ENCODE measurements around the gene CSRNP2. TPM values are rescaled to one million over a fixed set of nuclear protein-coding genes. Genes with fewer than 3 reads are reported as not detected.
"Not testable (repeated sequence)": the region's sequence is repeated elsewhere in the genome, so short reads cannot be mapped to it uniquely, and the experiment has no call there.

Gene CSRNP2
- total RNA-seq, 1 experiment from 2014 or later, result 18.9 TPM

GRCh38 chr12:51018956-51019355 lies 64.4 kb downstream of the CSRNP2 start:
- Histone ChIP-seq H3F3A (ENCODE audit: low read length, unreplicated experiment) (no peaks in the 10 kb centered on the region), H4K20me1 (ENCODE audit: low read length) (0 out of 2 replicates have a peak, but pooled peaks cover 3% of the 10 kb centered on the region), H3K79me2 (ENCODE audit: low read length) (peaks cover 96% of the 10 kb centered on the region), H3K4me1 (ENCODE audit: insufficient read depth, low read length) (peaks cover 6% of the 10 kb centered on the region), H3K9ac (ENCODE audit: low read length) (no peak overlapping the region), H3K4me3 (ENCODE audit: low read length) (no peak overlapping the region), H3K27ac (ENCODE audit: low read length) (no peak overlapping the region), H3K27me3 (ENCODE audit: low read length) (no peaks in the 10 kb centered on the region), H3K9me3 (ENCODE audit: low read length) (no peaks in the 10 kb centered on the region), H3K9me2 (replicated peaks; ENCODE audit: low read length) (no peaks in the 10 kb centered on the region), H2AFZ (ENCODE audit: low read length) (no peak overlapping the region), H3K36me3 (ENCODE audit: low read depth, low read length) (no peaks in the 10 kb centered on the region), H3K4me2 (ENCODE audit: low read length) (no peak overlapping the region)
- intact Hi-C loops (cut with micrococcal nuclease), result no loop called here
- ATAC-seq (no peak), DNase-seq (no peak)
- TF ChIP-seq EZH2 (IDR thresholded peaks at IDR 0.05; ENCODE audit: low read length, unreplicated experiment) (no peak), EZH2phosphoT487 (IDR thresholded peaks at IDR 0.05; ENCODE audit: borderline replicate concordance, low read length) (no peak), CTCF (conservative IDR thresholded peaks at IDR 0.05; ENCODE audit: low read depth, low read length) (no peak)
- ChIA-PET POLR2A (ENCODE audit: unreplicated experiment) (no interaction called here), CTCF (no interaction called here)
- BruUV-seq (replicated peaks), result no TSS peak

GRCh38 chr12:51017452-51017851 lies 65.9 kb downstream of the CSRNP2 start:
- DNase-seq (no peak), ATAC-seq (no peak)
- H3K27me3 ChIP-seq (ENCODE audit: low read length), result no peaks in the 10 kb centered on the region
- ChIA-PET POLR2A (ENCODE audit: unreplicated experiment) (no interaction called here), CTCF (no interaction called here)
- intact Hi-C loops (cut with micrococcal nuclease), result no loop called here
- H3K36me3 ChIP-seq (ENCODE audit: low read depth, low read length), result no peaks in the 10 kb centered on the region
- no peaks in the 10 kb centered on the region for H3F3A ChIP-seq (ENCODE audit: low read length, unreplicated experiment)
- BruUV-seq (replicated peaks), result no TSS peak
- no peak overlapping the region for H2AFZ ChIP-seq (ENCODE audit: low read length)
- H3K79me2 ChIP-seq (ENCODE audit: low read length), result peaks cover 96% of the 10 kb centered on the region
- H3K4me1 ChIP-seq (ENCODE audit: insufficient read depth, low read length), result no peaks in the 10 kb centered on the region
- no peaks in the 10 kb centered on the region for H3K9me3 ChIP-seq (ENCODE audit: low read length)
- H3K9me2 ChIP-seq (replicated peaks; ENCODE audit: low read length), result no peaks in the 10 kb centered on the region
- H3K9ac ChIP-seq (ENCODE audit: low read length), result no peak overlapping the region
- no peak overlapping the region for H3K4me2 ChIP-seq (ENCODE audit: low read length)
- TF ChIP-seq EZH2phosphoT487 (IDR thresholded peaks at IDR 0.05; ENCODE audit: borderline replicate concordance, low read length), result no peak
- TF ChIP-seq EZH2 (IDR thresholded peaks at IDR 0.05; ENCODE audit: low read length, unreplicated experiment), result no peak
- TF ChIP-seq CTCF (conservative IDR thresholded peaks at IDR 0.05; ENCODE audit: low read depth, low read length), result no peak
- H4K20me1 ChIP-seq (ENCODE audit: low read length), result 0 out of 2 replicates have a peak, but pooled peaks cover 3% of the 10 kb centered on the region
- H3K4me3 ChIP-seq (ENCODE audit: low read length), result no peak overlapping the region
- H3K27ac ChIP-seq (ENCODE audit: low read length), result no peak overlapping the region

GRCh38 chr12:51014467-51014866 lies 68.9 kb downstream of the CSRNP2 start:
- H3K79me2 ChIP-seq (ENCODE audit: low read length), result peaks cover 83% of the 10 kb centered on the region
- H3K9ac ChIP-seq (ENCODE audit: low read length); ATAC-seq; BruUV-seq (replicated peaks); H3K9me3 ChIP-seq (ENCODE audit: low read length); POLR2A ChIA-PET (ENCODE audit: unreplicated experiment); intact Hi-C loops (cut with micrococcal nuclease); H3K27me3 ChIP-seq (ENCODE audit: low read length); DNase-seq; H3K4me3 ChIP-seq (ENCODE audit: low read length); H3K4me1 ChIP-seq (ENCODE audit: insufficient read depth, low read length); CTCF ChIA-PET; H2AFZ ChIP-seq (ENCODE audit: low read length); H3K27ac ChIP-seq (ENCODE audit: low read length); H4K20me1 ChIP-seq (ENCODE audit: low read length); H3K36me3 ChIP-seq (ENCODE audit: low read depth, low read length); H3K4me2 ChIP-seq (ENCODE audit: low read length); H3F3A ChIP-seq (ENCODE audit: low read length, unreplicated experiment); H3K9me2 ChIP-seq (replicated peaks; ENCODE audit: low read length): not testable (repeated sequence)

Measured in PC-3 (cell line).